Pancreas (tissue), 10 donors: Measurements from ENCODE around the gene SLC25A42. TPM values are rescaled to one million over a fixed set of nuclear protein-coding genes. Genes with fewer than 3 reads are reported as not detected.

Source experiments
- ATAC-seq, 4 donors: fragments of 200-7000 bp; cut with Tn5 transposase; one replicate each; pipeline versions ENCODE4 v1.8.0 to v1.9.1; 2020; ENCODE audit warnings: mild to moderate bottlenecking in 4 of 4, moderate library complexity in 4 of 4
- DNase-seq, 6 donors: peaks; one replicate each; pipeline ENCODE4 v3.0.0-alpha.2; 2020
- FAIRE-seq: peaks from 2 replicates; lab custom pipeline; 2012; peaks lifted over from hg19 to GRCh38; lab: Jason Lieb, UNC
- H3K27ac ChIP-seq, 4 donors: fragments of 200-600 bp; sonication (generic); 1 replicate in 3 of 4; 2 replicates in 1 of 4; pipeline versions ENCODE4 v1.5.0 to v1.8.0; 2020
- H3K27me3 ChIP-seq, 4 donors: fragments of 200-600 bp; one replicate each; pipeline ENCODE4 v1.8.0; 2021
- H3K36me3 ChIP-seq, 3 donors: fragments of 200-600 bp; sonication (generic) in 1 of 3; one replicate each; pipeline versions ENCODE4 v1.5.0 to v1.8.0; 2020 to 2021
- H3K4me1 ChIP-seq, 3 donors: fragments of 200-600 bp; one replicate each; pipeline ENCODE4 v1.8.0; 2021
- H3K4me3 ChIP-seq, 4 donors: fragments of 200-600 bp; sonication (generic) in 2 of 4; one replicate each; pipeline versions ENCODE4 v1.5.0 to v1.8.0; 2020 to 2021
- H3K9me3 ChIP-seq, 4 donors: fragments of 200-600 bp; one replicate each; pipeline ENCODE4 v1.8.0; 2021
- CTCF ChIP-seq, 4 donors: fragments of 200-600 bp; sonication (generic) in 3 of 4; IDR thresholded peaks; one replicate each; pipeline versions ENCODE4 v1.5.0 to v1.8.0; 2021; ENCODE audit warnings: antibody characterized with exemption in 4 of 4
- WGBS, 2 donors: extraction: QIAGEN DNeasy Blood & Tissue Kit; methylation state at CpG; one replicate each; pipeline ENCODE4 v1.1.7; 2013; 5-methylcytosine and 5-hydroxymethylcytosine counted together
- intact Hi-C, 3 donors: fragments of 100-400 bp; cut with DNase I; formaldehyde crosslinking; loops; one replicate each; pipeline versions ENCODE4 v1.11.1 to v1.14.2; 2022
- polyA plus RNA-seq, 2 donors: library from polyadenylated mRNA; stranded (reverse); fragments of 200-250 nt; gene quantifications; one replicate each; pipeline ENCODE4 v1.2.3, GENCODE V29; 2013
- total RNA-seq, 6 donors: library from RNA; stranded (reverse); fragmentation: NEBNext Ultra II Directional in 4 of 6; extraction: Animal tissue kit (Norgen Biotek cat#: 25700) in 4 of 6; gene quantifications; one replicate each; pipeline versions ENCODE4 v1.2.1 to v1.2.4, GENCODE V29; 2021 to 2023
- donor health status: healthy with polysubstance abuse.
- donor health status: DM: no; HTN: no; CAD: no; lungs with moderate emphysema.
- donor health status: DM: no; HTN: no; CAD: no.
- donor health status: control.
- donor health status: control.
- donor health status: Bipolar disorder and iron deficiency.
- donor health status: DM: yes; HTN: yes; CAD: no.
- donor health status: DM: no; HTN: no; CAD: no.
- donor health status: DM: no; HTN: no; CAD: no.
- donor health status: DM: yes; HTN: yes; CAD: no.

The SLC25A42 gene
- total and polyA plus RNA-seq, 8 donors: 3.9 to 8.7 (median 6.6) TPM

GRCh38 chr19:19137556-19138108 lies 73.8 kb downstream of the SLC25A42 start:
- FAIRE-seq (no peak), ATAC-seq (peak; percentile 13 to 37 (median 19)), DNase-seq (peak in 4 of 6 donors; percentile 22 to 82 (median 46))
- no peak for TF ChIP-seq CTCF (IDR thresholded peaks at IDR 0.05)
- Histone ChIP-seq H3K27ac (no peak overlapping the region), H3K4me1 (peaks cover 0 to 6% (median 0%) of the 10 kb centered on the region in 3 donors), H3K36me3 (no peaks in the 10 kb centered on the region), H3K27me3 (no peaks in the 10 kb centered on the region), H3K9me3 (no peaks in the 10 kb centered on the region), H3K4me3 (peak overlapping the region; percentile 46 to 63 (median 61))
- 5 to 6% methylated on average over 25 of the region's 25 CpGs for WGBS, 2 donors
- intact Hi-C loops: loop anchor here in 1 of 3 donors (10.0 kb wide), 1 partner anchor 83 kb away; no protein-coding TSS in a partner anchor

GRCh38 chr19:19138109-19138981 lies 74.6 kb downstream of the SLC25A42 start, which contains the start of gene TMEM161A:
TSS of gene TMEM161A (minus strand) at chr19:19138478. CDS start at chr19:19138428, 50 bp downstream.
- H3K27ac ChIP-seq: peak within 1 kb of the TSS in 3 of 4 donors; percentile 31 to 50 (median 49)
- no peak for TF ChIP-seq CTCF (IDR thresholded peaks at IDR 0.05)
- peak within 1 kb of the TSS; percentile 46 to 63 (median 61) for H3K4me3 ChIP-seq
- ATAC-seq (peak; percentile 98 to 100 (median 99)), DNase-seq (peak; percentile 92 to 99 (median 98)), FAIRE-seq (no peak)
- H3K36me3 ChIP-seq: no peaks in the 10 kb centered on the region
- peaks cover 0 to 6% (median 0%) of the 10 kb centered on the region in 3 donors for H3K4me1 ChIP-seq
- no peaks in the 10 kb centered on the region for H3K27me3 ChIP-seq
- intact Hi-C loops: loop anchor here in 1 of 3 donors (10.0 kb wide), 1 partner anchor 84 kb away; no protein-coding TSS in a partner anchor
- no peaks in the 10 kb centered on the region for H3K9me3 ChIP-seq
- 2 to 3% methylated on average over 42 of the region's 42 CpGs for WGBS, 2 donors

GRCh38 chr19:19139876-19140229 lies 76.1 kb downstream of the SLC25A42 start:
- 43 to 44% methylated on average over 5 of the region's 5 CpGs for WGBS, 2 donors
- TF ChIP-seq CTCF (IDR thresholded peaks at IDR 0.05): no peak

GRCh38 chr19:19140476-19140875 lies 76.7 kb downstream of the SLC25A42 start:
- no peak for FAIRE-seq
- Histone ChIP-seq H3K4me1 (peaks cover 0 to 6% (median 0%) of the 10 kb centered on the region in 3 donors), H3K4me3 (no peak overlapping the region), H3K36me3 (no peaks in the 10 kb centered on the region), H3K27ac (no peak overlapping the region), H3K9me3 (no peaks in the 10 kb centered on the region), H3K27me3 (no peaks in the 10 kb centered on the region)
- 51 to 68% methylated on average over 5 of the region's 5 CpGs for WGBS, 2 donors
- no peak for TF ChIP-seq CTCF (IDR thresholded peaks at IDR 0.05)
- intact Hi-C loops: loop anchor here in 1 of 3 donors (5.0 kb wide), 1 partner anchor 88 kb away; no protein-coding TSS in a partner anchor
- DNase-seq: no peak
- no peak for ATAC-seq

More at GRCh38 chr19:19139876-19140229, 76.1 kb downstream of the SLC25A42 start:
- Histone ChIP-seq H3K4me3 (no peak overlapping the region), H3K4me1 (peaks cover 0 to 6% (median 0%) of the 10 kb centered on the region in 3 donors), H3K27ac (no peak overlapping the region), H3K36me3 (no peaks in the 10 kb centered on the region), H3K9me3 (no peaks in the 10 kb centered on the region), H3K27me3 (no peaks in the 10 kb centered on the region)
- FAIRE-seq: no peak
- intact Hi-C loops: loop anchor here in 2 of 3 donors (5.0 to 10.0 kb wide), 2 partner anchors 85 to 88 kb away; no protein-coding TSS in a partner anchor
- no peak for ATAC-seq
- no peak for DNase-seq
